T47D (cell line): ENCODE measurements around the gene MED4.
A peak's percentile ranks its signal among the peaks of the same experiment; 100 is the strongest.

Experiments
- DNase-seq, 2 experiments: peaks; one replicate each; pipeline versions ENCODE4 v3.0.0 to v3.0.0-alpha.2; 2011 to 2012; ENCODE audit warnings: low read depth in 1 of 2, low spot score in 1 of 2
- JUND ChIP-seq: IDR thresholded peaks from 2 replicates; pipeline ENCODE4 v1.6.1; 2012; ENCODE audit warnings: low read depth
- in situ Hi-C: cut with HindIII; loops from 2 replicates; pipeline ENCODE4 v1.10.0; 2016; ENCODE audit warnings: low sequenced_read_pairs, low pct_unique_long_range_greater_than_20kb

MED4 gene

DNA sequence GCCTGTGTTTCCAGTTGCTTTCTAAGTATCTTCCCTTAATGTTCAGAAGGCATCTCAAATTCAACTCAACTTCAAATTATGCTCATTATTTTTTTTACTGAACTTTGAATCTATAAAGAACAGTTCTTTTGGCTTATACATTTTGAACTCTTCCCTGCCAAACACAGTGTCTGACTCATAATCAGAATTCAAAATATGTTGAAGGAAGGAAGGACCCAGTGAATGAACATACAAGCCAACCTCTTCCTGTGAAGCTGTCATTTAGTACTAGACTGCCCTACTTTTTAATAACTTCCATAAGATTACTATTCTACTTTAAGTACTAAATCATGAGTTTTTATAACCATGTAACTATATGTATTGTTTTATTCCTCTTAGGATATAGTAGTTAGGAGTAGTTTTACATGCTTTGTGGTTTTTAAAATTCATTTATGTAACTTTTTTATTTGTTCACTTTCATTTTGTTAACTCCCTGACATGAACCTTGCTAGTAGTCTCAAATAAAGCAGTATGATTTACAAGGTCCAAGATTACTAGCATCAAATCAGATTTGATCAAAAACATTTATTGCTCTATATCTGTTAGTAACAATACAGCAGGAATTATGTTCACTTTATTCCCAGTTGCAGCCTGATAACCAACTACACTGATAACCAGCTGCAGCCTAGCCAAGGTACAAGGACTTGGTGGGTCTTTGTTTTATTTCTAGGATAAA is 51.0 kb downstream of the MED4 start:
- TF ChIP-seq JUND, result no peak
- in situ Hi-C loops, result no loop called here
- DNase-seq, result no peak

DNA sequence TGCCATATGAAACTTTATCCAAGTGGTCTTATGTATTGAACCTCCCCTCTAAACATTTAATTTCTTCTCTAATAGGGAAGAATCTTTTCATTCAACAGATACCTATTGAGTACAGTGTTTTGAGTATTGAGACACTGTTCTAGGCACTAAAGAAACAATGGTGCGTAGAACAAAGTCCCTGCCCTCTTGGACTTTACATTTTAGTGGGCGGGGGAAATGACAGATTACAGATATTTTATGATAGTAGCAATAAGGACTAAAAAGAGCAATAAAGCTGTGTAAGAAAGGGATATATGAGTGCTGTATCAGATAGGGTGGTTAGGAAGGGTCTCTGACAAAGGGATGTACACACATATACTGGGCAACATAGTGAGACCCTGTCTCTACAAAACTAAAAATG is 52.0 kb downstream of the MED4 start:
- in situ Hi-C loops, result no loop called here
- no peak for TF ChIP-seq JUND
- no peak for DNase-seq

DNA sequence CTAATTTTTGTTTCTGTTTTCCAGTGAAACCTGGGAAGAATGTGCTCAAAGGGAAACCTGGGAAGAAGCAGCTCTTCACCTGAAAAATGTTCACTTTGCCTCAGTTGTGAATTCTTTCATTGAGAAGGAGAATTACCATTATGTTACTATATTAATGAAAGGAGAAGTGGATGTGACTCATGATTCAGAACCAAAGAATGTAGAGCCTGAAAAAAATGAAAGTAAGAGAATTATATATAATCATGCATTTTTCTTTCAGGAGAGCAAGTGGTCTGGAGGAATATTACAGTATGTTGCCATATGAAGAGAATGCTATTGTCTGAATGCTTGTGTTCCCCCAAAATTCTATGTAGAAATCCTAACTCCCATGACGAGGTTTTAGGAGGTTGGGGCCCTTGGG is 54.0 kb downstream of the MED4 start:
- no peak for TF ChIP-seq JUND
- in situ Hi-C loops, result no loop called here
- DNase-seq, result no peak

DNA sequence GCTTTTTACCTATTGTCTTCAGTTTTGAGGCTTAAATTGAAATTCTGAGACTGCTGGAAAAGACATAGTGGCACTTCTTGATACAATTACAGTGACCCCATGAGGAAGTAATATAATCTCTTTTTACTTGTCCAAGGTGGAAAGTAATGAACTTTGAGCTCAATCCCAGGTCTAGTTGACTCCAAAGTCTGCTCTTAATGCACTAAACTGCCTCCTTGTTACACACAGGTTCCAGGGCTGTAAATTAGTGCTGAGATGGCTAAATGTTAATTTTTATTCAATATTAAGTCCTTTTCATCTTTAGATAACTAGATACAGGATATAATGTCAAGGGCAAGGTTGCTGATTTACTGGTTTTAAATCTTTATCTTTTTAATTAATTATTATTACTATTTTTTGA is 54.9 kb downstream of the MED4 start:
- in situ Hi-C loops, result no loop called here
- TF ChIP-seq JUND, result no peak
- DNase-seq, result no peak

DNA sequence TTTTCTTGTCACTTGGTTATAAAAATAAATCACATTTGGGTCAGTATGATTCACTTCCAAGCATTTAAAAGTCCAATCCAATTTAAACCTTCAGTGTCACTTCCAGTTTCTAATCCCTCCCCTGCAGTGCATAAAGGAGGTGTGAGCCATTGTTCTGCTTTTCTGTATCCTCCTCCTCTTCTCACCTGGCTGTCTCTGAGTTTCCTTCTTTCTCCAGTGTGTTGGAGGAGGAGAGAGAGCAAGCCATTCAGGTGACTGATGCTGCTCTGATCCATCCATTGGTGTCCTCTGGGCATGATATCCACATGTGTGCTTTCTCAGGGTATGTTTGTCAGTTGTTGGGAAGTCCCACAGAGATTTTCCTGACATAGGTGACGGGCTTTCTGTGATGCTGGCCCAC is 56.1 kb downstream of the MED4 start:
- in situ Hi-C loops, result no loop called here
- TF ChIP-seq JUND, result no peak
- DNase-seq, result no peak

DNA sequence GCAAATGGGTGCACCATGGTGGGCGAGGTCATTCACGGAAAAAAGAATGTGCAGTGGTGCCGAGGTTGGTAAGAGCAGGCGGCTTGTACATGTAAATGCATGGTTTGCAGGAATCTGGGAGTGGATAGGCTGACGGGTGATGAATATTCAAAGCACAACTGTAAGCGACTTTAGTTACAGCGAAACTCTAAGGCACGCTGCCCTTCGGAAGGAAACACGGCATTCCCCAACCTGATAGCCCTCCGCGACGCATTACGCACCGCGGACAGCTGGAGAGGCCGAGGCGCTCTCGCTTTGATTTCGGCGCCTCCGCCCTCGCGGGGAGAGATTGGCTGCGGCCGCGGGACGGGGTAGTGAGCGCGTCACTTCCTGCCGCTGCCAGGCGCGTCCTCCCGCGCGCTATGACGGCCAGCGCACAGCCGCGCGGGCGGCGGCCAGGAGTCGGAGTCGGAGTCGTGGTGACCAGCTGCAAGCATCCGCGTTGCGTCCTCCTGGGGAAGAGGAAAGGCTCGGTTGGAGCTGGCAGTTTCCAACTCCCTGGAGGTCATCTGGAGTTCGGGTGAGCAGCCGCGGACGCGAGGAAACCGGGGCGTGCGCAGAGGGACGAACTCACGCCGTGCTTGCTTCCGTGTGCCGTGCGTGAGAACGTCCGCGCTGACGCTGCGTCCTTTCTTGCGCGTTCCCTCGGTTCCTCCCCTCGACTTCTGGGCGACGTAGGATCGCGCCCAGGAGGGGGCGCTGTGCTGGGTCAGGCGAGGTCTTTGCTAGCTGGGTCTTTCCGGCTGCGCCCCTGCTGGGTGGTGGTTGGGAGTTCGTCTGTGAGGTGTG is 57.3 kb downstream of the MED4 start, which contains the start of gene NUDT15:
TSS of gene NUDT15 (plus strand) at position 381 of the 828 bp plus-strand sequence. CDS start at position 402, 21 bp downstream.
- in situ Hi-C loops, result no loop called here
- DNase-seq, result peak; percentile 81 to 95
- no peak for TF ChIP-seq JUND

DNA sequence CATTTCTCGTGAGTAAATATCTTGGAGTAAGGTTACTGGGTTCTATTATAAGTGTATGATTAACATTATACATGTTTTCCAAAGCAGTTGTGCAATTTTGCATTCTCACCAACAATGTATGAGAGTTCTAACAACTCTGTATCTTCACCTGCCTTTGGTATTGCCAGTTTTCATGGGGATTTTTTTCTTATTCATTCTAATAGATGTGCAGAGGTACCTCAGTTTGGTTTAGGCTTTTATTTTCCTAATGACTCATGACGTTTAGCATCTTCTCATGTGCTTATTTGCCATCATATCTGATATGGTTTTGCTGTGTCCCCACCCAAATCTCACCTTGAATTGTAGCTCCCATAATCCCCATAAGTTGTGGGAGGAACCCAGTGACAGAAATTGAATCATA is 65.0 kb downstream of the MED4 start:
- in situ Hi-C loops, result no loop called here
- no peak for DNase-seq
- TF ChIP-seq JUND, result no peak

DNA sequence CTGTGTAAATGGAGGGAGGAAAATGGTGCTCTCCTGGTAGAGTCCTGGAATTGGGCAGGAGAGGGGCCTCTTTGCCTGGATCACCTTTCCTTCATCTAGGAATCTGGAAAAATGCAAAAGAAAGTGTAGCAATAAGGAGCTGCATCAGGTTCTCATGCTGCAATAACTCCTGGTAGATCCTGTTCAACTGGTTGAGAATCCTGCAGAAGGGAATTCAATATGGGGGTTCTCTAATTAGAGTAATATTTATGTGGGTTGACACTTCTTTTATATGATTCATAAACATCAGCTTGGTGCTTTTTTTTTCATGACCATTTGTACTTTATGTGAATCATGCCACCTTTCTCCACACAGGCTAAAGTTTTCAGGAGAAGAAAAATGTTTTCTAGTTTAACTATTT is 66.8 kb downstream of the MED4 start:
- in situ Hi-C loops, result no loop called here
- peak in 1 of 2 experiments; percentile 32 for DNase-seq
- no peak for TF ChIP-seq JUND
